Measurements from ENCODE around the gene SLC12A9. TPM values are rescaled to one million over a fixed set of nuclear protein-coding genes. Genes with fewer than 3 reads are reported as not detected.

The SLC12A9 gene
- total RNA-seq, 1 experiment from 2014 or later, result 29.9 TPM

DNA sequence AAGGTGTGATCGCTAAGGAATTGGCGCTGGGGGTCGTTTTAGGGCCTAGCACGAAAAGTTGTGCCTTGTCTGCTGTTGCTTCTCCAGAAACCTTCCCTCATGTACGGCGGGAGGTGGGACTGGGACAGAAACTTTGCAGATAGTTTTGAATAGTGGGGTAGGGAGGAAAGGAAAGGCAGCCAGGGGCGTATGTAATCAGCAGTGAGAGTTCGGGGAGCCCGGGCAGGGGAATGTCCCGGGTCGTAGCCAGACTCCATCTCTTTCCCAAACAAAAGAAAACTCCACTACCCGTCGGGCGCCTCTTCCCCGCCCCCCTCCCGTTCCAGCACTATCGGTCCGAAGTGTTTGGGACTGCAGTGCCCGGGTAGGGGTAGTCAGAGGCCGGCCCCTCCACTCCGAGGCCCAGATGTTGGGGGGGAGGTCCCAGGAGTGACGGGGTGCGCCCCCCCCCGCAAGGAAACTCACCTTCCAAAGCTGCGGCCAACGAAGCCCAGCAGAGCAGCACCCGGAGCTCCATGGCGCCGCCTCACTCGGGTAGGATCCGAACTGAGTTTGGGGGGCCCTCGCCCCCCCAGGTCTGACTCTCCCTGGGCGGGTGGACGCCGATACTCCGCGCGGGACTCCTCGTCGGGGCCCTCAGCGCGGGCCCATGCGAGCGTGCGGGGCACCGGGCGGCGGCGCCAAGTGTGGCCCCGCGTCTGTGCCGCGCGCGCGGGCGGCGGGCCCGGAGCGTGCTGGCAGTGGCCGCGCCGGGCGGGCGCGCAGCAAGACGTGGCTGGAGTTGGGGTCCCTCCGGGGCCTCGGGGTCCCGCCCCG is 25.8 kb upstream of the SLC12A9 start:
- BruUV-seq (replicated peaks), result no TSS peak

GRCh38 chr7:100827330-100828226 is 24.9 kb upstream of the SLC12A9 start, which contains the start of gene EPHB4:
EPHB4 (minus strand) TSS chr7:100827523; CDS start chr7:100827030, 493 bp downstream.
- peaks cover 52% of the 10 kb centered on the region for H3K36me3 Mint-ChIP-seq (ENCODE audit: insufficient read depth, unreplicated experiment)
- intact Hi-C loops (cut with micrococcal nuclease; ENCODE audit: unreplicated experiment), result no loop called here
- peak within 1 kb of the TSS; percentile 92 for H3K4me3 Mint-ChIP-seq (ENCODE audit: low read depth, unreplicated experiment)
- TF ChIP-seq, protein P1, sequence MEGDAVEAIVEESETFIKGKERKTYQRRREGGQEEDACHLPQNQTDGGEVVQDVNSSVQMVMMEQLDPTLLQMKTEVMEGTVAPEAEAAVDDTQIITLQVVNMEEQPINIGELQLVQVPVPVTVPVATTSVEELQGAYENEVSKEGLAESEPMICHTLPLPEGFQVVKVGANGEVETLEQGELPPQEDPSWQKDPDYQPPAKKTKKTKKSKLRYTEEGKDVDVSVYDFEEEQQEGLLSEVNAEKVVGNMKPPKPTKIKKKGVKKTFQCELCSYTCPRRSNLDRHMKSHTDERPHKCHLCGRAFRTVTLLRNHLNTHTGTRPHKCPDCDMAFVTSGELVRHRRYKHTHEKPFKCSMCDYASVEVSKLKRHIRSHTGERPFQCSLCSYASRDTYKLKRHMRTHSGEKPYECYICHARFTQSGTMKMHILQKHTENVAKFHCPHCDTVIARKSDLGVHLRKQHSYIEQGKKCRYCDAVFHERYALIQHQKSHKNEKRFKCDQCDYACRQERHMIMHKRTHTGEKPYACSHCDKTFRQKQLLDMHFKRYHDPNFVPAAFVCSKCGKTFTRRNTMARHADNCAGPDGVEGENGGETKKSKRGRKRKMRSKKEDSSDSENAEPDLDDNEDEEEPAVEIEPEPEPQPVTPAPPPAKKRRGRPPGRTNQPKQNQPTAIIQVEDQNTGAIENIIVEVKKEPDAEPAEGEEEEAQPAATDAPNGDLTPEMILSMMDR (IDR thresholded peaks at IDR 0.05; ENCODE audit: unreplicated experiment), result peak; percentile 42
- CTCF ChIA-PET, result interaction anchor here (0.6 to 2.4 kb wide), 7 partner anchors 25 to 267 kb away, joined by 3 to 15 read pairs (median 4); partner anchors contain the start of genes POP7, SLC12A9 and UFSP1
- H3K27me3 Mint-ChIP-seq (ENCODE audit: unreplicated experiment), result no peaks in the 10 kb centered on the region
- no peaks in the 10 kb centered on the region for H3K9me3 Mint-ChIP-seq (ENCODE audit: low read depth, unreplicated experiment)
- peak; percentile 76 for DNase-seq
- peaks cover 39% of the 10 kb centered on the region for H3K4me1 Mint-ChIP-seq (ENCODE audit: low read depth, unreplicated experiment)
- H3K27ac Mint-ChIP-seq (ENCODE audit: unreplicated experiment), result peak within 1 kb of the TSS; percentile 90
- BruUV-seq (replicated peaks), result no TSS peak

More for the DNA sequence above, 25.8 kb upstream of the SLC12A9 start:
- peak overlapping the region; percentile 85 for H3K27ac Mint-ChIP-seq (ENCODE audit: unreplicated experiment)
- no peaks in the 10 kb centered on the region for H3K9me3 Mint-ChIP-seq (ENCODE audit: low read depth, unreplicated experiment)
- H3K4me1 Mint-ChIP-seq (ENCODE audit: low read depth, unreplicated experiment), result peaks cover 36% of the 10 kb centered on the region
- H3K4me3 Mint-ChIP-seq (ENCODE audit: low read depth, unreplicated experiment), result peak overlapping the region; percentile 92
- CTCF ChIA-PET, result interaction anchor here (0.6 to 2.4 kb wide), 9 partner anchors 25 to 724 kb away, joined by 3 to 15 read pairs (median 4); partner anchors contain the start of genes POP7 and SLC12A9
- TF ChIP-seq, protein P1 (IDR thresholded peaks at IDR 0.05; ENCODE audit: unreplicated experiment), result no peak
- intact Hi-C loops (cut with micrococcal nuclease; ENCODE audit: unreplicated experiment), result loop anchor here (1.0 kb wide), 1 partner anchor 121 kb away; no protein-coding TSS in a partner anchor
- no peaks in the 10 kb centered on the region for H3K27me3 Mint-ChIP-seq (ENCODE audit: unreplicated experiment)
- peaks cover 52% of the 10 kb centered on the region for H3K36me3 Mint-ChIP-seq (ENCODE audit: insufficient read depth, unreplicated experiment)
- no peak for DNase-seq

GRCh38 chr7:100829150-100829716 is 23.3 kb upstream of the SLC12A9 start:
- H3K4me3 Mint-ChIP-seq (ENCODE audit: low read depth, unreplicated experiment), result no peak overlapping the region
- intact Hi-C loops (cut with micrococcal nuclease; ENCODE audit: unreplicated experiment), result no loop called here
- H3K4me1 Mint-ChIP-seq (ENCODE audit: low read depth, unreplicated experiment), result peaks cover 45% of the 10 kb centered on the region
- no TSS peak for BruUV-seq (replicated peaks)
- no peak for DNase-seq
- no peak overlapping the region for H3K27ac Mint-ChIP-seq (ENCODE audit: unreplicated experiment)
- peaks cover 42% of the 10 kb centered on the region for H3K36me3 Mint-ChIP-seq (ENCODE audit: insufficient read depth, unreplicated experiment)
- TF ChIP-seq, protein P1 (IDR thresholded peaks at IDR 0.05; ENCODE audit: unreplicated experiment), result no peak
- H3K9me3 Mint-ChIP-seq (ENCODE audit: low read depth, unreplicated experiment), result no peaks in the 10 kb centered on the region
- no peaks in the 10 kb centered on the region for H3K27me3 Mint-ChIP-seq (ENCODE audit: unreplicated experiment)
- CTCF ChIA-PET, result interaction anchor here (2.1 kb wide), 1 partner anchor 23 kb away, joined by 15 read pairs; the partner anchor contains the start of gene SLC12A9

- TF ChIP-seq, protein P1 (IDR thresholded peaks at IDR 0.05; ENCODE audit: unreplicated experiment), result no peak
- H3K36me3 Mint-ChIP-seq (ENCODE audit: insufficient read depth, unreplicated experiment), result peaks cover 37% of the 10 kb centered on the region
- intact Hi-C loops (cut with micrococcal nuclease; ENCODE audit: unreplicated experiment), result no loop called here
- CTCF ChIA-PET, result no interaction called here
- H3K4me1 Mint-ChIP-seq (ENCODE audit: low read depth, unreplicated experiment), result peaks cover 45% of the 10 kb centered on the region
- H3K27ac Mint-ChIP-seq (ENCODE audit: unreplicated experiment), result no peak overlapping the region
- H3K9me3 Mint-ChIP-seq (ENCODE audit: low read depth, unreplicated experiment), result no peaks in the 10 kb centered on the region
- no peaks in the 10 kb centered on the region for H3K27me3 Mint-ChIP-seq (ENCODE audit: unreplicated experiment)
- DNase-seq, result no peak
- BruUV-seq (replicated peaks), result TSS peak; percentile 19
- no peak overlapping the region for H3K4me3 Mint-ChIP-seq (ENCODE audit: low read depth, unreplicated experiment)
Measured at GRCh38 chr7:100830396-100830795, 22.1 kb upstream of the SLC12A9 start.
